Neural progenitor cell (in vitro differentiated cells): ENCODE results near the gene RNF213. TPM values are rescaled to one million over a fixed set of nuclear protein-coding genes. Genes with fewer than 3 reads are reported as not detected.

Experiments
- DNase-seq: peaks from one replicate; pipeline ENCODE4 v3.0.0-alpha.2; 2016; ENCODE audit warnings: low spot score
- H2AFZ ChIP-seq: fragments of 200-600 bp; sonication (generic); replicated peaks from 2 replicates; pipeline ENCODE4 v1.6.1; 2016; ENCODE audit warnings: antibody characterized with exemption
- H3F3A ChIP-seq: fragments of 200-600 bp; sonication (generic); 2 replicates; pipeline ENCODE4 v1.6.1; 2016; ENCODE audit warnings: antibody characterized with exemption, low read depth
- H3K27ac ChIP-seq: fragments of 200-600 bp; sonication (generic); 2 replicates; pipeline ENCODE4 v1.5.1; 2016; ENCODE audit warnings: mild to moderate bottlenecking
- H3K27me3 ChIP-seq: fragments of 200-600 bp; sonication (generic); 2 replicates; pipeline ENCODE4 v1.6.1; 2016; ENCODE audit warnings: mild to moderate bottlenecking, moderate library complexity
- H3K36me3 ChIP-seq: fragments of 200-600 bp; sonication (generic); 2 replicates; pipeline ENCODE4 v1.5.1; 2016
- H3K4me1 ChIP-seq: fragments of 200-600 bp; sonication (generic); 2 replicates; pipeline ENCODE4 v1.6.1; 2016; ENCODE audit warnings: mixed run types
- H3K4me2 ChIP-seq: fragments of 200-600 bp; sonication (generic); 2 replicates; pipeline ENCODE4 v1.6.1; 2016
- H3K4me3 ChIP-seq: fragments of 200-600 bp; sonication (generic); 2 replicates; pipeline ENCODE4 v1.5.1; 2016
- H3K79me2 ChIP-seq: fragments of 200-600 bp; sonication (generic); 2 replicates; pipeline ENCODE4 v1.6.1; 2016; ENCODE audit warnings: low read depth
- H3K9ac ChIP-seq: fragments of 200-600 bp; sonication (generic); 2 replicates; pipeline ENCODE4 v1.6.1; 2016
- H3K9me3 ChIP-seq: fragments of 200-600 bp; sonication (generic); 2 replicates; pipeline ENCODE4 v1.5.1; 2016; ENCODE audit warnings: low read depth
- H4K20me1 ChIP-seq: fragments of 200-600 bp; sonication (generic); 2 replicates; pipeline ENCODE4 v1.6.1; 2016; ENCODE audit warnings: low read depth
- H3K27ac Mint-ChIP-seq: 3 replicates; pipeline ENCODE4 v1.8.0; 2021; ENCODE audit warnings: mixed read lengths
- H3K27me3 Mint-ChIP-seq: 2 replicates; pipeline ENCODE4 v1.8.0; 2022; ENCODE audit warnings: low read depth, mild to moderate bottlenecking, inconsistent platforms, moderate library complexity, mixed read lengths; ENCODE audit not compliant: insufficient read depth
- H3K36me3 Mint-ChIP-seq: 3 replicates; pipeline ENCODE4 v1.8.0; 2021; ENCODE audit warnings: mixed read lengths
- H3K4me1 Mint-ChIP-seq: 3 replicates; pipeline ENCODE4 v1.8.0; 2021; ENCODE audit warnings: mixed read lengths
- H3K4me3 Mint-ChIP-seq: 3 replicates; pipeline ENCODE4 v1.8.0; 2021; ENCODE audit warnings: mild to moderate bottlenecking, moderate library complexity, mixed read lengths
- H3K9me3 Mint-ChIP-seq: 3 replicates; pipeline ENCODE4 v1.8.0; 2020; ENCODE audit warnings: mixed read lengths
- EZH2 ChIP-seq: fragments of 200-600 bp; sonication (generic); IDR thresholded peaks from 2 replicates; pipeline ENCODE4 v1.6.1; 2017; ENCODE audit warnings: antibody characterized with exemption, mild to moderate bottlenecking, moderate library complexity
- EZH2phosphoT487 ChIP-seq: fragments of 200-600 bp; sonication (generic); IDR thresholded peaks from 2 replicates; pipeline ENCODE4 v1.6.1; 2017; ENCODE audit warnings: antibody characterized with exemption
- total RNA-seq: library from RNA; depleted of rRNA; stranded (reverse); fragments of >200 nt; gene quantifications from 2 replicates; pipeline ENCODE4 v1.2.3, GENCODE V29; 2015; ENCODE audit warnings: low replicate concordance
- TF ChIP-seq, protein P1 (sequence below): fragments of 200-600 bp; sonication (generic); IDR thresholded peaks from 2 replicates; pipeline ENCODE4 v1.5.1; 2017; ENCODE audit warnings: antibody characterized with exemption, mild to moderate bottlenecking

RNF213 gene
- total RNA-seq, 1 donor from 2014 or later = 19.8 TPM

DNA sequence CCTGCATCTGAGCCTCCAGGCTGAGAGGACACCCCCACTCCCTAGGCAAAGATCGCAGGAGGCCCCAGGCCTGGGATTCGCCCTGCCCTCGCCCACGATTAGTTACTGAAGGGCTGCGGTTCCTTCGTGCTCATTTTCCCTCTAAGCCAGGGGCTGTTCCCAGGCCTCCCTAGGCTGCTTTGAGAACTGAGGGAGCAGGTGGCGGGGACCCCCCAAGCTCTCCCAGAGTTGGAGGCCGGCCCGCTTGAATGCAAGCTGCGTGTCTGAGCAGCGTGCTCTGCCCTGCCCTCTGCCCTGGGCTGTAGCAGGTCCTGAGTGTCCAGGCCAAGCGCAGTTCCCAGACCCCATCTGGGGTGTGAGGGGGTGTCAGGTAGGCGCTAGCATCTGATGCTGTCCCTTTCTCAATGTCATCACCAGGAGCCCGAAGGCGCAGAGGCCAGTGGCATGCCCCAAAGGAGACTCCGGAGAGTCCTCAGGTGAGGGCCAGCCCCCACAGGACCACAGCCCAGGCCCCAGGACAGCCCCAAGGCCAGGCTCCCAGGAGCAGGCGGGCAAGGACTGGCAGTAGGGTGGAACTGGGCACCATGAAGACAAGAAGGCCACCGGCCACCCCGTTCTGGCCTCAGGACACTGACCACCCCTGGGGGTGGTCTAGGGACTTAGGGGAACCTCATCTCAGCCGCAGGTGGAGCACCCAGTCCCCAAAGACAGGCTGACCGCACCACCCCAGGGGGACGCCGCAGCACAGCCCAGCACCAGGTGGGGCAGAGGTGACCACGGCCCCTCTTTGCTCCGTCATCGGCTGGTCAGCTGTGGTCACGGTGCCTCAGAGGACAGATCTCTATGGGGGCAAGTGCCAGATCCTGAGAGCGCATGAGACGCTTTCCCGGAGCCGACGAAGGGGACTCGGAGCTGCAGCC, 169.0 kb downstream of the RNF213 start:
- no peak overlapping the region for H3K4me2 ChIP-seq
- no peak overlapping the region for H3K4me3 ChIP-seq
- no peaks in the 10 kb centered on the region for H3K27me3 Mint-ChIP-seq
- TF ChIP-seq EZH2phosphoT487 (no peak), EZH2 (no peak)
- TF ChIP-seq, protein P1, sequence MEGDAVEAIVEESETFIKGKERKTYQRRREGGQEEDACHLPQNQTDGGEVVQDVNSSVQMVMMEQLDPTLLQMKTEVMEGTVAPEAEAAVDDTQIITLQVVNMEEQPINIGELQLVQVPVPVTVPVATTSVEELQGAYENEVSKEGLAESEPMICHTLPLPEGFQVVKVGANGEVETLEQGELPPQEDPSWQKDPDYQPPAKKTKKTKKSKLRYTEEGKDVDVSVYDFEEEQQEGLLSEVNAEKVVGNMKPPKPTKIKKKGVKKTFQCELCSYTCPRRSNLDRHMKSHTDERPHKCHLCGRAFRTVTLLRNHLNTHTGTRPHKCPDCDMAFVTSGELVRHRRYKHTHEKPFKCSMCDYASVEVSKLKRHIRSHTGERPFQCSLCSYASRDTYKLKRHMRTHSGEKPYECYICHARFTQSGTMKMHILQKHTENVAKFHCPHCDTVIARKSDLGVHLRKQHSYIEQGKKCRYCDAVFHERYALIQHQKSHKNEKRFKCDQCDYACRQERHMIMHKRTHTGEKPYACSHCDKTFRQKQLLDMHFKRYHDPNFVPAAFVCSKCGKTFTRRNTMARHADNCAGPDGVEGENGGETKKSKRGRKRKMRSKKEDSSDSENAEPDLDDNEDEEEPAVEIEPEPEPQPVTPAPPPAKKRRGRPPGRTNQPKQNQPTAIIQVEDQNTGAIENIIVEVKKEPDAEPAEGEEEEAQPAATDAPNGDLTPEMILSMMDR = no peak
- H3K4me3 Mint-ChIP-seq = no peak overlapping the region
- no peaks in the 10 kb centered on the region for H3K9me3 ChIP-seq
- no peaks in the 10 kb centered on the region for H3K36me3 Mint-ChIP-seq
- DNase-seq = no peak
- H2AFZ ChIP-seq = no peak overlapping the region
- H3K36me3 ChIP-seq = no peaks in the 10 kb centered on the region
- H3K4me1 ChIP-seq = peaks cover 13% of the 10 kb centered on the region
- H3K27me3 ChIP-seq = no peaks in the 10 kb centered on the region
- H3K79me2 ChIP-seq = no peaks in the 10 kb centered on the region
- peaks cover 4% of the 10 kb centered on the region for H4K20me1 ChIP-seq
- H3K4me1 Mint-ChIP-seq = peaks cover 4% of the 10 kb centered on the region
- no peak overlapping the region for H3K27ac Mint-ChIP-seq
- H3K9me3 Mint-ChIP-seq = no peaks in the 10 kb centered on the region
- no peak overlapping the region for H3K9ac ChIP-seq
- H3K27ac ChIP-seq = no peak overlapping the region
- H3F3A ChIP-seq = no peaks in the 10 kb centered on the region

DNA sequence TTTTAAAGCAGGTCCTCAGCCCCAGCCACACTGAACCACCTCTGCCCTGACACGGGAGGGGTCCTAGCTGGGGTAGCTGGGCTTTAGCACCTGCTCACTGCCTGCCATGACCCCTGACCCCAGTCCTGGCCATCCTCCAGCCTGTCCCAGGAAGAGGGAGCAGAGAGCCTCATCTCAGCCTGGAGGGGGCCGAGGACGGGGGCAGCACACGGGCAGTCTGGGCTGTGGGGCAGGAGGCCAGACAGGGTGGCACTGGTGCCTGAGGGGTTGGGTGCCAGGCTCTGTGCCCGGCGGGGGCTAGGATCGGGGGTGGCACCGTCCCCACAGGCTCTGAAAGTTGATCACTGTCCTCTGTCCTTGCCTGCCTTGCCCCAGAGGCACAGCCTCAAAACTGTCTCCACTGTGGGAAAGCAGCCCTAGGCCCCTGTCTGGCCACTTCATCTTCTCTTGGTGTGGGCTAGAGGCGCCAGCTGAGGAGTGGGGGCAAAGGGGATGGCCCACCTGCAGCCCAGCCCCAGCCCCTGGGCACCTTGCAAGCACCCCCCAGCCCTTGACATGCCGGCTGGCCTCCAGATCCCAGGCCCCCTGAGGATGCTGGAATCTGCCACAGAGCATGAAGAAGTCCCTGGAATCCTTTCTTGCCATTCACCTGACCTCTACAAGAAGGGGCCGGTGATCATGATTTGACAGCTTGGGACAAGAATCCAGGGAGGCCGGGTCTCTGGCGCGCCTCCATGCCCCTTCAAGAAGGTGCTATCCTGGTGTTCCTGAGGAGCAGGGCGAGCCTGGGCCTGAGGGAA, 170.0 kb downstream of the RNF213 start:
- Mint-ChIP-seq H3K9me3 (no peaks in the 10 kb centered on the region), H3K27me3 (peaks cover 2% of the 10 kb centered on the region), H3K36me3 (no peaks in the 10 kb centered on the region), H3K27ac (no peak overlapping the region), H3K4me1 (peaks cover 4% of the 10 kb centered on the region), H3K4me3 (no peak overlapping the region)
- Histone ChIP-seq H3K9me3 (no peaks in the 10 kb centered on the region), H3K4me2 (no peak overlapping the region), H3K27me3 (no peaks in the 10 kb centered on the region), H3F3A (no peaks in the 10 kb centered on the region), H3K27ac (no peak overlapping the region), H3K79me2 (no peaks in the 10 kb centered on the region), H3K4me3 (no peak overlapping the region), H4K20me1 (peaks cover 4% of the 10 kb centered on the region), H3K9ac (no peak overlapping the region), H2AFZ (no peak overlapping the region), H3K4me1 (peaks cover 13% of the 10 kb centered on the region), H3K36me3 (no peaks in the 10 kb centered on the region)
- no peak for DNase-seq
- TF ChIP-seq EZH2 = no peak
- no peak for TF ChIP-seq EZH2phosphoT487
- TF ChIP-seq, protein P1 = no peak

DNA sequence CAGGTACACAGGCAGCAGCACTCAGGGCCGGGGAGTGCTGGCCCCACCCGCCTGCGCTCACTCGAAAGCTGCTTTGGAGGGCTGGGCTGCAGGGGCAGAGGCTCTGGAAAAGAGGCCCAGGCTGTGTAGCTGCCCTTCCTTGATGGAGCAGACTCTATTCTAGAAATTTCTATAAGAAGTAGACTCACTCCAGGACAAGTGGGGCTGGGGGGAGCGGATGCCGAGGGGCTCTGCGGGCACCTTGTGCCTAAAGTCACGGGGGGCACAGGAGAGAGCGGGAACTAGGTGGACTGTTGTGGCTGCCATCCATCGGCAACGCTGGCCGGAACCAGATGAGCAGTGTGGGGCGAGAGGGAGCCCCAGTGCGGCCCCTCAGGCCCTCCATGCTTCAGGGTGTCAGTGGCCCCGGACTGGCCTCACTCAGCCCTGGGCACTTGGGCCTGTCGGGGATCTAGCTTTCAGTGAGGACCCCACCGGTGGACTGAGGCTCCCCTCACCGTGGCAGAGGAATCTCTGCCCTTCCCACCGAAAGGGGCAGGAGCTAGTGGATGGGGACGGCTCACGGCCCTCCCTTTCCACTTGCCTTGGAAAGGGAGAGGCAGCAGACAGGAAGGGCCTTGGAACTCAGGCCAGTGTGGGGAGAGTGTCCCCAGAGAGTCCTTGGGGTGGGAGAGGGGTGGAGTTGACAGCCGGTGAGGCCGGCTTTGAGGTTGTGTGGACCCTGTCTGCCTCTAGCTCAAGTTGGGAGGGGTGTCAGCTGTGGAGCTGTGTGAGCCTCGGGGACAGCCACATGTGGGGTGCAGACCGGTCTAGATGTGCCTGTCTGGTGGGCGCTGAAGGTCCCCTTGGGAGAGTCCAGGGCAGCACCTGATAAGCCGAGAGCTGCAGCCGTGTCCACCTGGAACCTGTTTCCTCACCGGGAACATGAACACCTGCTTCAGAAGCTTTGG, 170.9 kb downstream of the RNF213 start:
- H2AFZ ChIP-seq = no peak overlapping the region
- DNase-seq = no peak
- Mint-ChIP-seq H3K9me3 (no peaks in the 10 kb centered on the region), H3K4me1 (peaks cover 4% of the 10 kb centered on the region), H3K4me3 (no peak overlapping the region), H3K36me3 (no peaks in the 10 kb centered on the region), H3K27me3 (peaks cover 2% of the 10 kb centered on the region), H3K27ac (no peak overlapping the region)
- peaks cover 4% of the 10 kb centered on the region for H4K20me1 ChIP-seq
- H3K27me3 ChIP-seq = peaks cover 2% of the 10 kb centered on the region
- H3K9me3 ChIP-seq = no peaks in the 10 kb centered on the region
- peaks cover 13% of the 10 kb centered on the region for H3K4me1 ChIP-seq
- H3K27ac ChIP-seq = no peak overlapping the region
- no peak overlapping the region for H3K9ac ChIP-seq
- H3F3A ChIP-seq = no peaks in the 10 kb centered on the region
- H3K4me3 ChIP-seq = no peak overlapping the region
- H3K4me2 ChIP-seq = no peak overlapping the region
- no peaks in the 10 kb centered on the region for H3K36me3 ChIP-seq
- no peaks in the 10 kb centered on the region for H3K79me2 ChIP-seq
- TF ChIP-seq EZH2phosphoT487 = no peak
- TF ChIP-seq, protein P1 = no peak
- no peak for TF ChIP-seq EZH2
